Measurements from ENCODE around the gene GUCY2D.

- no peak for TF ChIP-seq CTCF (IDR thresholded peaks at IDR 0.05; ENCODE audit: poor library complexity, severe bottlenecking)
- TF ChIP-seq EP300 (conservative IDR thresholded peaks at IDR 0.05; ENCODE audit: poor library complexity, severe bottlenecking) = no peak
- TF ChIP-seq EZH2 (IDR thresholded peaks at IDR 0.05; ENCODE audit: borderline replicate concordance, insufficient read depth, low read length, poor library complexity, severe bottlenecking) = no peak
- no peak for TF ChIP-seq TAF1 (IDR thresholded peaks at IDR 0.05; ENCODE audit: low read depth)
Measured at GRCh38 chr17:7961421-7961820, 41.0 kb upstream of the GUCY2D start.

All from neural cell (in vitro differentiated cells).